AG04450 (cell line): Measurements from ENCODE around the gene BNC2. TPM values are rescaled to one million over a fixed set of nuclear protein-coding genes. Genes with fewer than 3 reads are reported as not detected.
"Not testable (repeated sequence)": the region's sequence is repeated elsewhere in the genome, so short reads cannot be mapped to it uniquely, and the experiment has no call there.

Source experiments
- CTCF ChIA-PET: fragments of 300-600, 350-600 bp; formaldehyde crosslinking; extraction: SDS; loops from one replicate; lab custom pipeline; 2022; ENCODE audit warnings: antibody characterized with exemption, inconsistent platforms; lab: Charles Lee
- POLR2A ChIA-PET: fragments of 350-600 bp; formaldehyde crosslinking; extraction: SDS; loops from one replicate; lab custom pipeline; 2021; ENCODE audit warnings: antibody characterized with exemption, inconsistent platforms; lab: Yijun Ruan, JAX
- DNase-seq: peaks from one replicate; pipeline ENCODE4 v3.0.0-alpha.2; 2011; ENCODE audit warnings: low read depth, low spot score
- H3K27ac ChIP-seq: one replicate; pipeline ENCODE4 v1.5.1; 2012; ENCODE audit warnings: low read depth, low read length, control low read depth
- H3K27me3 ChIP-seq: one replicate; pipeline ENCODE4 v1.6.0; 2012; ENCODE audit warnings: low read length; ENCODE audit not compliant: control insufficient read depth, insufficient read depth
- H3K4me3 ChIP-seq: 2 replicates; pipeline ENCODE4 v1.5.1; 2011; ENCODE audit warnings: mild to moderate bottlenecking, low read depth, low read length, control low read depth
- H3K9me3 ChIP-seq: 2 replicates; pipeline ENCODE4 v1.5.1; 2012; ENCODE audit warnings: low read length; ENCODE audit not compliant: control insufficient read depth, insufficient read depth
- polyA minus RNA-seq: library from RNA; depleted of rRNA, polyadenylated mRNA; stranded (reverse); fragments of >200 nt; gene quantifications from 2 replicates; pipeline ENCODE4 v1.2.3, GENCODE V29; 2011; rRNA and poly(A)+ RNA removed
- polyA plus RNA-seq: library from polyadenylated mRNA; depleted of rRNA; stranded (reverse); fragments of >200 nt; gene quantifications from 2 replicates; pipeline ENCODE4 v1.2.3, GENCODE V29; 2011; rRNA removed
- TF ChIP-seq, protein P1 (sequence below): IDR thresholded peaks from 2 replicates; pipeline ENCODE4 v1.5.1; 2011; ENCODE audit warnings: low read depth, low read length, control low read depth, inconsistent platforms

BNC2 gene
- polyA plus RNA-seq (46.8 and 49.0 TPM in 2 replicates), polyA minus RNA-seq (186 and 195 TPM in 2 replicates)

DNA sequence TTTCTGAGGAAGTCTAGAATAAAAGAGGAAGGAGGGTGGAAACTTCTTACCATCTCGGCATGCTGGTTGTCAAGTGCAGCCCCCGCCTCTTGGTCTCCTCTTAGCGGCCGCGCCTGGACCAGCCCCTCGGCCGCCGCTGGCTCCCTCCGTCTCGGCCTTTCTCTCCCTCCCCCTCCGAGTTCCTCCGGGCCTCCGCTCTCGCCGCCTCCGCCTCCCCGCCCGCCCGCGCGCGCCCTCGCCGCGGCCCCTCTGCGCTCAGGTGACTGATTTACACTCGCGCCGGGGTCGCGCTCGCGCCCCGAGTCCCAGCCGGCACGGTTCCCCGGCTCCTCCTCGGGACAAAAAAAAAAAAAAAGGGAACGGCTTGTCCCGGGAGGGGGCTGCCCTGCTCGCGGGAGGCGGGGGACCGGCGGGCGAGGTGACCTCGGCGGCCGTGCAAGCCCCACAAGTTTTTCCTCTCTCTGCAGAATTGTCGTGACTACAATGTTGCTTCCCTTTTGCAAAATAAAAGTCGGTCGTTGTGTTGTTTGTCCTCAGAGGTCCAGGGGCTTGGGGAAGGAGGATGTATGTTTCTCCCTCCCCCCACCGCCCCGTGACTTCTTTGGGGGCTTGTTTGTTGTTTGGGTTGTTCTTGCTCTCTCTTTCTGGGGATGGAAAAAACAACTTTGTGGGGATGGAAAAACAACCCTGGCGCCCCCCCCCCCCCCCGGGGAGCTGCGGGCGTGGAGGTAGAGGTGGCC is at the start of gene BNC2:
Gene BNC2 (minus strand): TSS at position 75 of the 740 bp plus-strand sequence. CDS start 22 bp downstream, at position 53.
- Histone ChIP-seq H3K9me3 (peaks cover under 1% of the 10 kb centered on the region), H3K27me3 (no peaks in the 10 kb centered on the region), H3K27ac (peak within 1 kb of the TSS; percentile 92), H3K4me3 (peak within 1 kb of the TSS; percentile 80)
- CTCF ChIA-PET: interaction anchor here (0.7 to 1.4 kb wide), 6 partner anchors 44 to 698 kb away, joined by 3 to 10 read pairs (median 5); no protein-coding TSS in a partner anchor
- POLR2A ChIA-PET: interaction anchor here (0.6 to 4.4 kb wide), 15 partner anchors 10 to 1434 kb away, joined by 3 to 27 read pairs (median 3); no protein-coding TSS in a partner anchor
- TF ChIP-seq, protein P1, sequence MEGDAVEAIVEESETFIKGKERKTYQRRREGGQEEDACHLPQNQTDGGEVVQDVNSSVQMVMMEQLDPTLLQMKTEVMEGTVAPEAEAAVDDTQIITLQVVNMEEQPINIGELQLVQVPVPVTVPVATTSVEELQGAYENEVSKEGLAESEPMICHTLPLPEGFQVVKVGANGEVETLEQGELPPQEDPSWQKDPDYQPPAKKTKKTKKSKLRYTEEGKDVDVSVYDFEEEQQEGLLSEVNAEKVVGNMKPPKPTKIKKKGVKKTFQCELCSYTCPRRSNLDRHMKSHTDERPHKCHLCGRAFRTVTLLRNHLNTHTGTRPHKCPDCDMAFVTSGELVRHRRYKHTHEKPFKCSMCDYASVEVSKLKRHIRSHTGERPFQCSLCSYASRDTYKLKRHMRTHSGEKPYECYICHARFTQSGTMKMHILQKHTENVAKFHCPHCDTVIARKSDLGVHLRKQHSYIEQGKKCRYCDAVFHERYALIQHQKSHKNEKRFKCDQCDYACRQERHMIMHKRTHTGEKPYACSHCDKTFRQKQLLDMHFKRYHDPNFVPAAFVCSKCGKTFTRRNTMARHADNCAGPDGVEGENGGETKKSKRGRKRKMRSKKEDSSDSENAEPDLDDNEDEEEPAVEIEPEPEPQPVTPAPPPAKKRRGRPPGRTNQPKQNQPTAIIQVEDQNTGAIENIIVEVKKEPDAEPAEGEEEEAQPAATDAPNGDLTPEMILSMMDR: peak; percentile 27
- DNase-seq: no peak

DNA sequence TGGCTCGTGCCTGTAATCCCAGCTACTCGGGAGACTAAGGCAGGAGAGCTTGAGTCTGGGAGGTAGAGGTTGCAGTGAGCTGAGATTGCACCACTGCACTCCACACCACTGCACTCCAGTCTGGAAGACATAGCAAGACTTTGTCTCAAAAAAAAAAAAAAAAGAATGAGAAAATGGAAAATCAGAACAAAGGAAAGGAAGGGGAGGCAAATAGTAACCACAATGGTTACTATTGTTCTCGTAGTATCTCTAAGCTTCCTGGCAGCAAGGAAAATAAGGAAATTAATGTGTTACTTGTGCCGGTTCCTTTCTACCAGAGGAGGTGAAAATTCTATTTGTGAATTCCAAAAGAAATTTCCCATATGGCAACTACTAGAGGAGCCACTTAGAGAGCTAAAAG is 48.5 kb upstream of the BNC2 start:
- H3K9me3 ChIP-seq: no peaks in the 10 kb centered on the region; the same call in 1 of the 2 replicates
- no peak overlapping the region for H3K27ac ChIP-seq
- H3K4me3 ChIP-seq: no peak overlapping the region
- DNase-seq: no peak
- no peaks in the 10 kb centered on the region for H3K27me3 ChIP-seq
- ChIA-PET CTCF (interaction anchor here (0.7 kb wide), 1 partner anchor 34 kb away, joined by 4 read pairs; no protein-coding TSS in a partner anchor), POLR2A (no interaction called here)
- TF ChIP-seq, protein P1: no peak

DNA sequence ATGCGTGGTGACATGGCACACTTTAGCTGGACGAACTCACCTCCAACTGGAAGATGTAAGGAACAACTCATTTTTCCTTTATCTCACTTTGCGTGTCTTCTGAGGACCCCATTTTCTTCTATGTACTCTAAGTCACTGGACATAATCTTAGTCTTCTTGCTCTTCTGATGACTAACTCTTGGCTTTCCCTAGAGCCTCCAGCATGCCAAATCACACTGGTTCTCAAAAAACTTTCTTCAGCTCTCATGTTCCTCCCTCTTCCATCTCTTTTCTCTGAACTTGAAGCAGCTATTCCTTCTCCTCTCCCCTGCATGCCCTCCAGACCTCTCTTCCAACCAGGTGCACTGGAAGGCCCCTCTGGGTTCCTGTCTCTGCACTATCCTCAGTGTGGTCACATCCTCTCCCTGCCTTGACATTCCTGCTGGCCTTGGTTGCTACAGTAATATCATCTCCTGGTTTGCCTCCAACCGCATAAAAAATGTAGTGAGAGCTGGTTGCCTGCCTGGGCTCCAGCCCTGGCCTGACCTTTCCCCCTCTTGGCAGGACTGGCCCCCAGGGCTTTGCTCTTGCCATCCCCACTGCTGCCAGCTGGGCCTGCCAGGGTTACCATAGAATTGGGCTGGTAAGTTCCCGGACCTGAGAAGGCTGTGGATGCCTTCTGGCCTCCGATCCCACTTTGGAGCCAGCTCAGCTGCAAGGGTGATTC is 44.8 kb upstream of the BNC2 start:
- TF ChIP-seq, protein P1: no peak
- Histone ChIP-seq H3K27me3 (no peaks in the 10 kb centered on the region), H3K9me3 (no peaks in the 10 kb centered on the region; the same call in 1 of the 2 replicates), H3K27ac (no peak overlapping the region), H3K4me3 (no peak overlapping the region)
- DNase-seq: no peak
- CTCF ChIA-PET: interaction anchor here (0.6 kb wide), 1 partner anchor 36 kb away, joined by 5 read pairs; no protein-coding TSS in a partner anchor
- POLR2A ChIA-PET: interaction anchor here (0.5 kb wide), 1 partner anchor 10 kb away, joined by 5 read pairs; no protein-coding TSS in a partner anchor

DNA sequence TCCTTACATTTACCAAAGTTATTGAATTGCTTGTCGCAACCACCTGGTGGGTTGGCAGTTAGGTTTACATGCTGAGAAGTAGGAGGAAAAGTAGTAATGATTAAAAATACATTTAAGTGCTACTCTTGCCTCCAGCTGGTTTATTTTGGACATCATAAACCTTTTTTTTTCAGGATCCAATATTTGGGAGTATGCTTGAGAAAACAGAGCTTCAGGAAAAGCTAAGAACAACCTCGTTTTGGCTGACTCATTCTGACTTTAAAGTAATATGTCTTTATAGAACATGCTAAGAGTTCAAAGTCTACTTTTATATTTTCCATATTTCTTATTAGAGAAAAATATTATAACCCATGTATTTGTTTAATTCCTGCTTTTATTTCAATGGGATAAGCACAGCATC is 41.7 kb upstream of the BNC2 start:
- Histone ChIP-seq H3K27me3 (no peaks in the 10 kb centered on the region), H3K9me3 (no peaks in the 10 kb centered on the region; the same call in 1 of the 2 replicates), H3K4me3 (no peak overlapping the region), H3K27ac (no peak overlapping the region)
- DNase-seq: no peak
- ChIA-PET CTCF (interaction anchor here (0.7 to 1.2 kb wide), 3 partner anchors 150 to 1836 kb away, joined by 3 to 4 read pairs (median 3); no protein-coding TSS in a partner anchor), POLR2A (no interaction called here)
- TF ChIP-seq, protein P1: no peak

GRCh38 chr9:16908206-16908605 is 37.7 kb upstream of the BNC2 start:
- POLR2A ChIA-PET: not testable (repeated sequence)
- CTCF ChIA-PET: interaction anchor here (0.9 kb wide), 1 partner anchor 155 kb away, joined by 3 read pairs; no protein-coding TSS in a partner anchor

More at GRCh38 chr9:16908206-16908605, 37.7 kb upstream of the BNC2 start:
- not testable (repeated sequence) for H3K4me3 ChIP-seq, H3K27me3 ChIP-seq, H3K9me3 ChIP-seq, DNase-seq, H3K27ac ChIP-seq
